T-helper 2 cell treated with Interferon-gamma antibody and Interleukin-4, amounts not matched to agents 100 ng/mL and 5 ng/mL, for 36 hours (primary cell): Measurements from ENCODE around the gene CUL5. TPM values are rescaled to one million over a fixed set of nuclear protein-coding genes. Genes with fewer than 3 reads are reported as not detected.
"Not testable (repeated sequence)": the region's sequence is repeated elsewhere in the genome, so short reads cannot be mapped to it uniquely, and the experiment has no call there.

Experiments used
- intact Hi-C: fragments of 100-400 bp; cut with micrococcal nuclease; formaldehyde crosslinking; loops from one replicate; pipeline ENCODE4 v1.15.1; 2023
- total RNA-seq: library from RNA; stranded (reverse); gene quantifications from 2 replicates; pipeline ENCODE4 v1.2.3, GENCODE V29; 2022

CUL5 gene
- total RNA-seq, 1 donor from 2014 or later, result 30.6 TPM

GRCh38 chr11:108111126-108111525 lies 102.4 kb downstream of the CUL5 start:
- intact Hi-C loops, result no loop called here

GRCh38 chr11:108112057-108112456 lies 103.4 kb downstream of the CUL5 start:
- intact Hi-C loops, result no loop called here

- intact Hi-C loops, result no loop called here
These were observed 106.9 kb downstream of the CUL5 start for GRCh38 chr11:108115500-108116140.

GRCh38 chr11:108117746-108118371 lies 109.2 kb downstream of the CUL5 start:
- intact Hi-C loops, result no loop called here

GRCh38 chr11:108120936-108121273 lies 112.2 kb downstream of the CUL5 start:
- intact Hi-C loops, result loop anchor here (1.0 to 10.0 kb wide), 7 partner anchors 101 to 556 kb away; partner anchors contain the start of genes ALKBH8, C11orf65, CUL5 and NPAT

- intact Hi-C loops, result loop anchor here (1.0 to 10.0 kb wide), 7 partner anchors 101 to 557 kb away; partner anchors contain the start of genes ALKBH8, C11orf65, CUL5 and NPAT
These were observed 112.8 kb downstream of the CUL5 start, which contains the start of gene ACAT1 for GRCh38 chr11:108121274-108122155. ACAT1 (plus strand) TSS chr11:108121567; CDS start chr11:108121607, 40 bp downstream.

- intact Hi-C loops, result loop anchor here (5.0 to 10.0 kb wide), 2 partner anchors 375 to 557 kb away; partner anchors contain the start of genes ALKBH8 and POGLUT3
These were observed 113.5 kb downstream of the CUL5 start for GRCh38 chr11:108122166-108122628.

GRCh38 chr11:108125096-108125495 lies 116.4 kb downstream of the CUL5 start:
- intact Hi-C loops, result loop anchor here (10.0 kb wide), 1 partner anchor 560 kb away; the partner anchor contains the start of gene ALKBH8

- intact Hi-C loops, result loop anchor here (10.0 kb wide), 1 partner anchor 564 kb away; the partner anchor contains the start of gene ALKBH8
These were observed 120.1 kb downstream of the CUL5 start for GRCh38 chr11:108128772-108129171.

- intact Hi-C loops, result no loop called here
These were observed 123.3 kb downstream of the CUL5 start for GRCh38 chr11:108131993-108132392.

- intact Hi-C loops, result not testable (repeated sequence)
These were observed 124.4 kb downstream of the CUL5 start for GRCh38 chr11:108132993-108133538.

GRCh38 chr11:108135845-108136544 lies 127.3 kb downstream of the CUL5 start:
- intact Hi-C loops, result loop anchor here (1.0 kb wide), 1 partner anchor 86 kb away; the partner anchor contains the start of gene NPAT

GRCh38 chr11:108137212-108137611 lies 128.5 kb downstream of the CUL5 start:
- intact Hi-C loops, result no loop called here

GRCh38 chr11:108142304-108142703 lies 133.6 kb downstream of the CUL5 start:
- intact Hi-C loops, result no loop called here

- intact Hi-C loops, result no loop called here
These were observed 135.9 kb downstream of the CUL5 start for GRCh38 chr11:108144615-108145014.

- intact Hi-C loops, result no loop called here
These were observed 138.5 kb downstream of the CUL5 start for GRCh38 chr11:108147150-108147549.

- intact Hi-C loops, result no loop called here
These were observed 139.9 kb downstream of the CUL5 start for GRCh38 chr11:108148556-108148955.

GRCh38 chr11:108154591-108154990 lies 145.9 kb downstream of the CUL5 start:
- intact Hi-C loops, result no loop called here
